ENCODE data around the gene SPOP. TPM values are rescaled to one million over a fixed set of nuclear protein-coding genes. Genes with fewer than 3 reads are reported as not detected.

Gene SPOP
- total RNA-seq, 2 experiments from 2014 or later: 49.5 to 52.0 TPM

DNA sequence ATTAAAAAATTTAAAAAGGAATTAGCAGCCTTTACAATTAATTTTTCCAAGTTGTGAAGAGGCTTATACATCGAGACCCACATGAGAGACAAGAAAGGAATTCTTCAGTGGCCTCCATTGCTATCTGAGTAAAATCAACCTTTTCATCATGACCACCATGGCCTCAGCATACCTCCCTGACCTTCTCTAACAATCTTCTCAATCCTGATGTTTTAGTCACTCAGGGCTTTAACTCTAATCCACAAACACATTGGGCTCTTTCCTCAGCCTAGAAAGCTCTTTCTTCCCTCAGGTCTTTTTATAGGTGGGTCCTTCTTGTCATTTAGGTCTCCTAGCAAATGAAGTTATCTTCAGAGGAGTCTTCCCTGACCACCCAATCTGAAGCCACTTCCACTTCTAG, 46.4 kb downstream of the SPOP start:
- Mint-ChIP-seq H3K9me3 (ENCODE audit: insufficient read depth) (no peaks in the 10 kb centered on the region), H3K4me3 (no peak overlapping the region), H3K27ac (no peak overlapping the region), H3K4me1 (ENCODE audit: low read depth) (peaks cover 8% of the 10 kb centered on the region), H3K36me3 (ENCODE audit: low read depth) (peaks cover 3% of the 10 kb centered on the region), H3K27me3 (ENCODE audit: low read depth) (no peaks in the 10 kb centered on the region)
- DNase-seq (no peak), ATAC-seq (no peak)
- POLR2A ChIA-PET: no interaction called here
- CTCF ChIA-PET: interaction anchor here (0.9 to 2.0 kb wide), 3 partner anchors 14 to 64 kb away, joined by 3 to 5 read pairs (median 4); no protein-coding TSS in a partner anchor

DNA sequence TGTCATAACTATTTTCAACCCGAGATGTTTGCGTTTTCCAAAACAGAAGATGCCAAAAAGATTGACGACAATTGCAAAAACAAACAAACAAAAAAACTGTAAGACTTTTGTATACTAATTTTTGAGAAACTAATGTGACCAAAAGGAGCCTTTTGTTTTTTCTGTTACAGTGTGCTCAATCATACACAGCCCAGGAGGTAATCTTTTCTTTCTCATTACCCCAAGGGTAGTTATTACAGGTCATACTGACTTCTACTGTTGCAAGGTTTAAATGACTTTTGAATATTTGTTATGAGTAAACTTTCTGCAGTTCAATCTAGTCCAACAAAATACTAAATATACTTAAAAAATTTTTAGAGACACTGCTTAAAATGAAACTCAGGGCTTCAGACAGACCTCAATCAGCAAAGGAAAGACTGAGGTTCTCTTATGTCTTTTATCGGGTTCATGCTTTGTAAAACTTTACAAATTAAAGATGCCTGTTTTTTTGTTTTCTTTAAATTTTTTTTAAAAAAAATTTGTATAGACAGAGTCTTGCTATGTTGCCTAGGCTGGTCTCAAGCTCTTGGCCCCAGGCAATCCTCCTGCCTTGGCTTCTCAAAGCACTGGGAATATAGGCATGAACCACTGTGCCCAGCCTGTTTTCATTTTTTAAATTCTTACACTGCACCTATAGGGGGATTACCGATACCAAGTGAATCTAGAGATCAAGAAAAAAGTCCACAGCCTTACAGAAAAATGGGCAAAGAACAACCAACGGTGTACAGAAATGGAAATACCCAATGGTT, 47.6 kb downstream of the SPOP start:
- H3K4me3 Mint-ChIP-seq: no peak overlapping the region
- DNase-seq: no peak
- H3K4me1 Mint-ChIP-seq (ENCODE audit: low read depth): peaks cover 8% of the 10 kb centered on the region
- POLR2A ChIA-PET: no interaction called here
- H3K9me3 Mint-ChIP-seq (ENCODE audit: insufficient read depth): no peaks in the 10 kb centered on the region
- H3K27me3 Mint-ChIP-seq (ENCODE audit: low read depth): no peaks in the 10 kb centered on the region
- CTCF ChIA-PET: interaction anchor here (2.0 kb wide), 1 partner anchor 16 kb away, joined by 4 read pairs; no protein-coding TSS in a partner anchor
- no peak overlapping the region for H3K27ac Mint-ChIP-seq
- peaks cover 3% of the 10 kb centered on the region for H3K36me3 Mint-ChIP-seq (ENCODE audit: low read depth)
- ATAC-seq: no peak

DNA sequence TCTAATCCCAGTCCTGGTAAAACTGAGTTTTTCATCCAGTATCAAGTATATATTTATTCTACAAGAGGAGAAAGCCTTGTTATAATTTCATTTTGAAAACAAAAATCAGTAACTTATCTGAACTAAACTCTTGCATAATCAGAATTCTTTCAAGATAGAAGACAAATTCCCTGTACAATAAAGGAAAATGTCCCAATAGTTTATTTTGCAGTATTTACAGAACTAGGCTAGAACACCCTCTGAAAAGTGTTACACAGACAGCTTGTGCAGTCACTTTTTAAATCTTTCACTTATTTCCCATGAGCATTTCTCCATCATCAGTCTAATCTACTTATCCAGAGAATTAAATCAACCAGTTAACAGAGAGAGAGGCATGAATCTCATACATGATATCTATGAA, 48.5 kb downstream of the SPOP start:
- Mint-ChIP-seq H3K27ac (no peak overlapping the region), H3K4me1 (ENCODE audit: low read depth) (peaks cover 8% of the 10 kb centered on the region), H3K9me3 (ENCODE audit: insufficient read depth) (no peaks in the 10 kb centered on the region), H3K27me3 (ENCODE audit: low read depth) (no peaks in the 10 kb centered on the region), H3K36me3 (ENCODE audit: low read depth) (peaks cover 2% of the 10 kb centered on the region), H3K4me3 (no peak overlapping the region)
- DNase-seq (no peak), ATAC-seq (no peak)
- ChIA-PET POLR2A (no interaction called here), CTCF (no interaction called here)

DNA sequence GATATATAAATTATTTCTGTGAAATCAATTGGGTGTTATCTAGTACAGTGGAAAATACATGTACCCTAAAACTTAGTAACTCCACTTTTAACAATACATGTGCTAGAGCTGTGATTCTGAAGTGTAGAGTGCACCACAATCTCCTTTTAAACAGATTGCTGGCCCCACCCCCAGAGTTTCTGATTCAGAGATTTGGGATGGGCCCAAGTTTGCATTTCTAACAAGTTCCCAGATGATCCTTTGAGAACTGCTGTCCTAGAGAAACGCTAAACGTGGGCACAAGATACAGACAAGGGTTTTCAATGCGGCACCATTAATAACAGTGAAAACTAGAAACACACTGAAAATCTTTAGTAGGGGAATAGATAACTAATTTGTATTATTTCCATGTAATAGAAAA, 53.0 kb downstream of the SPOP start:
- DNase-seq (no peak), ATAC-seq (no peak)
- Mint-ChIP-seq H3K27me3 (ENCODE audit: low read depth) (no peaks in the 10 kb centered on the region), H3K36me3 (ENCODE audit: low read depth) (peaks cover 20% of the 10 kb centered on the region), H3K9me3 (ENCODE audit: insufficient read depth) (no peaks in the 10 kb centered on the region), H3K27ac (no peak overlapping the region), H3K4me3 (no peak overlapping the region), H3K4me1 (ENCODE audit: low read depth) (peaks cover 13% of the 10 kb centered on the region)
- ChIA-PET POLR2A (no interaction called here), CTCF (interaction anchor here (1.0 kb wide), 1 partner anchor 68 kb away, joined by 5 read pairs; no protein-coding TSS in a partner anchor)

DNA sequence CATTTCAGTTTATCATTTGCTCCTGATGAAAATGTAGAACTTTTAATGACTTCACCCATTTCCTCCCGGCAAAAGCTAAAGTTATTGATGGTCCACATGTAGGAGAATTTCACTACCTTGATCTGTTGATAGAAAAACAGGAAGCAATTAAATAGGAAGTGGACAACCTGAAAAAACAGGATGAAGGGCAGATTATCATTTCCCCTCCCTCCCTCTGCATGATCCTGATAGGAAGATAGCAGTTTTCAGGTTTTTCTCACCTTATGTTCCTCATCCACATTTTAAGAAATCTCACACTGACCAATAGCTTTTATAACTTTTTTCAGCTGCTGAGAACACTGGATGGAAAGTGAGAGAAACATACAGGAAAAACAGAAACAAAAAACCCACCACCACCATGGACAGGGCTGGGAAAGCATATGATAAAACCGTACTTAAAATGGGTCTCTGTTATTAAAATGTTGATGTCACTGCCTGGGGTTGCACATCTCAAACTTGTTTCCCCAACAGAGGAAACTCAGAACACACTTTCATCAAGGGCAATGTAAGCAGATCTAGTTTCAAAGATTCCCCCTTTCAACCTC, 55.9 kb downstream of the SPOP start:
- Mint-ChIP-seq H3K9me3 (ENCODE audit: insufficient read depth) (no peaks in the 10 kb centered on the region), H3K4me1 (ENCODE audit: low read depth) (peaks cover 27% of the 10 kb centered on the region), H3K27ac (peak overlapping the region; percentile 46), H3K4me3 (no peak overlapping the region), H3K36me3 (ENCODE audit: low read depth) (peaks cover 36% of the 10 kb centered on the region), H3K27me3 (ENCODE audit: low read depth) (no peaks in the 10 kb centered on the region)
- no peak for DNase-seq
- POLR2A ChIA-PET: no interaction called here
- CTCF ChIA-PET: interaction anchor here (1.4 kb wide), 1 partner anchor 52 kb away, joined by 3 read pairs; no protein-coding TSS in a partner anchor
- no peak for ATAC-seq

DNA sequence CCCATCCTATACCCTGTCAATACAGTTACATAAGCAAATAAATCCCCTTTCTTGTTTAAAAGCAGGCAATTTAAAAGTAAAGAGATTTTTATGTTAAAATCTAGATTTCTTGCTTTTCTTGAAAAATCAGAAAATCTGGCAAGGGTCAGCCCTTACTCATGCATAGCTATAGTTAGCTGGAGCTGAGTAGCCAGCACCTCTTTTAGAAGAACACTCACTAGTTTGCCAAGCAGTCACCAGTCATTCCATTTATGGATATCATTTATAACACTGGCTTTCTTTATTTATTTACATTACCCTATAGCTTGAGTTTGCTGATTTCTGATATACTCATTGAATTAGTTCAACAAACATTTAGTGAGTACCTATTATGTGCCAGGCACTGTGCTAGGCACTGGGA, 56.5 kb downstream of the SPOP start:
- Mint-ChIP-seq H3K9me3 (ENCODE audit: insufficient read depth) (no peaks in the 10 kb centered on the region), H3K36me3 (ENCODE audit: low read depth) (peaks cover 36% of the 10 kb centered on the region), H3K4me3 (no peak overlapping the region), H3K27ac (no peak overlapping the region), H3K27me3 (ENCODE audit: low read depth) (no peaks in the 10 kb centered on the region), H3K4me1 (ENCODE audit: low read depth) (peaks cover 27% of the 10 kb centered on the region)
- no peak for DNase-seq
- no peak for ATAC-seq
- CTCF ChIA-PET: interaction anchor here (1.1 to 1.4 kb wide), 2 partner anchors 51 to 75 kb away, joined by 3 to 4 read pairs; no protein-coding TSS in a partner anchor
- POLR2A ChIA-PET: no interaction called here

DNA sequence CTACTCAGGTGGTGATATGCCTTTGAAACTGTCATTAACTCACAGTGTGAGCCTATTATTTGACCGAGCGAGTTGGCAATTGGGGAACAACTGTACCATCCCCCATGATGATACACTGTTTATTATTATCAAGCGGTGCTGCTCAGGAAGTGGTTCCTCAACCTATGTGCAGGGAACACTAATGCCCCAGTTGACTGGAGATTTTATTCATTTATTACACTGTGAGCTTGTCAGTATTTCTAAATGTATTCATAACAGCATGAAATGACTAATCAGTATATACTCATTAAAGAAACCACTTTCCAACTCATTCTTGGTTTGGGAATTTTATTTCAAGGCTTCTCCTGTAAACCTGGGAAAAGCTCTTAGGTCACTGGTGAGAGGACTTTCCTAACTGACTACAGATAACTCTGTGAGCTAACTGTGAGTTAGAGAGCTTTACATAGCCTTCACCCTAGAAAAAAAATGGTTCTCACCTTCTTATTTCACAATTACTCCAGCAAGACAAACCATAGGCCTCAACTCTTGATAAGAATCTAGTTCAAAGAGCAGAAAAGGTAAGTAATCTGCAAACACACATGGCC, 59.8 kb downstream of the SPOP start:
- ChIA-PET CTCF (interaction anchor here (0.7 to 1.1 kb wide), 5 partner anchors 28 to 62 kb away, joined by 3 read pairs; no protein-coding TSS in a partner anchor), POLR2A (no interaction called here)
- Mint-ChIP-seq H3K27me3 (ENCODE audit: low read depth) (no peaks in the 10 kb centered on the region), H3K36me3 (ENCODE audit: low read depth) (peaks cover 45% of the 10 kb centered on the region), H3K4me3 (no peak overlapping the region), H3K27ac (peak overlapping the region; percentile 68), H3K4me1 (ENCODE audit: low read depth) (peaks cover 27% of the 10 kb centered on the region), H3K9me3 (ENCODE audit: insufficient read depth) (no peaks in the 10 kb centered on the region)
- DNase-seq (no peak), ATAC-seq (no peak)

DNA sequence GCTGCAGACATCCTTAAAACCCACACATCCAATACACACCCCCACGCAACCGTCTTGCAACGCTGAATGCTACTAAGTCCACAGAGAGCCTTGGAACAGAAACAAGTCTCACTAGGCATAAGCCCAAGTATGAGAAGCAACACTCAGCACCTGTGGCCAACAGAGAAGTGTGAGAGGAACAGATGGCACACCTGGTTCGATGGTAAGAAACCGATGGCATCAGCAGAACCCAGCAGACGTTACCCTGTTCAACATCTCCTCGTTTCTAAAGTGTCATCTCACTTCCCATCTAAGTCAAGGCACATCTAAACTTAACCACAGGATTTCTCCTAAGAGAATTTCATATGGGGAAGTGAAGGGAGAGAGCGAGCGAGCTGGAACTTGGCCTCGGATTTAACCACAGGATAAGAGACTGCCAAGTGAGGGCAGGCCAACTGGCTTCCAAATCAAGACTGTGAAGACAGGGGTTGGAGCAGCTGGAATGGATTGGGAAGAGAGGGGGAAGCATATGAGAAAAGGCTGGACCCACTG, 61.2 kb downstream of the SPOP start:
- DNase-seq (no peak), ATAC-seq (no peak)
- H3K36me3 Mint-ChIP-seq (ENCODE audit: low read depth): peaks cover 37% of the 10 kb centered on the region
- POLR2A ChIA-PET: no interaction called here
- CTCF ChIA-PET: no interaction called here
- no peaks in the 10 kb centered on the region for H3K27me3 Mint-ChIP-seq (ENCODE audit: low read depth)
- no peak overlapping the region for H3K4me3 Mint-ChIP-seq
- H3K4me1 Mint-ChIP-seq (ENCODE audit: low read depth): peaks cover 17% of the 10 kb centered on the region
- H3K9me3 Mint-ChIP-seq (ENCODE audit: insufficient read depth): no peaks in the 10 kb centered on the region
- no peak overlapping the region for H3K27ac Mint-ChIP-seq

DNA sequence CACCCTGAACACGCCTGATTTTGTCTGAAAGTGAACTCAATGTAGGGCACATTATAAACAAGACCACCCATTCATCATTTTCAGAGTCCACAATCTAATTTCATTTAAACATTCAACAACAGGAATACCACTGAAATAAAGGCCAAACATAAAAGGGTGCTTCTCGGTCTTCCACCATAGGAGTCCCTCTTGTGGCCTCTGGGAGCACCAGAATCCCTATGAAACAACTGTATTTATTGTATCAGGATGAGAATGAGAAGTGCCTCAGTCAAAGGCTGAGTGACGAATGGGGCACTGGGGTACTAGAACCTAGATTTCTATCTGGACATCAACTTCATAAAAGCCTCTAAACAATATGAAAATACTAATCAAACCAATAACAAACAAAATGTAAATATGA, 61.8 kb downstream of the SPOP start:
- POLR2A ChIA-PET: no interaction called here
- Mint-ChIP-seq H3K9me3 (ENCODE audit: insufficient read depth) (no peaks in the 10 kb centered on the region), H3K4me1 (ENCODE audit: low read depth) (peaks cover 16% of the 10 kb centered on the region), H3K27ac (no peak overlapping the region), H3K27me3 (ENCODE audit: low read depth) (no peaks in the 10 kb centered on the region), H3K36me3 (ENCODE audit: low read depth) (peaks cover 31% of the 10 kb centered on the region), H3K4me3 (no peak overlapping the region)
- DNase-seq (no peak), ATAC-seq (no peak)
- CTCF ChIA-PET: interaction anchor here (0.9 to 1.4 kb wide), 2 partner anchors 40 to 59 kb away, joined by 4 read pairs; no protein-coding TSS in a partner anchor

DNA sequence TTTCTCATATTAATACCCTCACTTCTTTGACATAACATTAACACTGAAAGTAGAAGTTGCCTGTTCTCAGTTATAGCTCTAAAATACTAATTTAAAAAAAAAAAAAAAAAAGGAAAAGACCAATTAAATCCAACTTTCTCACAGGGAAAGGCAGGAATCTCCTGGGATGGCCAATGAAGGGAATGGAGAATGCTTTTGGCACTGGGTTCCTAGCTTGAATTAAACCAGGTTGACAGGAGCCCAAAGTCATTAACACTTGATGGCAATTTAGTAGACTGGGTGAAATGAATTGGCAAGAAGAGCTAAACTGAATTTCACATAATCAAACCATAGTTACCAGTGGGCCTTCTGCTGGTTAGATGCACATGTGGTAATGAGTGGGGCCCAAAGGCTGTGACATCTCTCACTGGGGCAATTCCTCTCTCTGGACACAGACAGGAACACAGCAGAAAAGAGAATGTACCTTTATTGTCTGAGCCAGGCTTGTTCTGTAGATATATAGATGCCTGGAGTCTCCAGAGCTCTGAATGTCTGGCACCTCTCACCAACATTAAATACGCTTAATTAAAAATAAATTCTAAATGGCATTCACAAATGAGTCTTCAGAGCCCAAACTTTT, 64.6 kb downstream of the SPOP start:
- CTCF ChIA-PET: interaction anchor here (1.5 to 3.7 kb wide), 2 partner anchors 16 to 56 kb away, joined by 6 to 7 read pairs; no protein-coding TSS in a partner anchor
- no peaks in the 10 kb centered on the region for H3K27me3 Mint-ChIP-seq (ENCODE audit: low read depth)
- no peak for DNase-seq
- ATAC-seq: no peak
- peaks cover 31% of the 10 kb centered on the region for H3K36me3 Mint-ChIP-seq (ENCODE audit: low read depth)
- no peak overlapping the region for H3K27ac Mint-ChIP-seq
- POLR2A ChIA-PET: no interaction called here
- peaks cover 5% of the 10 kb centered on the region for H3K4me1 Mint-ChIP-seq (ENCODE audit: low read depth)
- no peak overlapping the region for H3K4me3 Mint-ChIP-seq
- H3K9me3 Mint-ChIP-seq (ENCODE audit: insufficient read depth): no peaks in the 10 kb centered on the region

DNA sequence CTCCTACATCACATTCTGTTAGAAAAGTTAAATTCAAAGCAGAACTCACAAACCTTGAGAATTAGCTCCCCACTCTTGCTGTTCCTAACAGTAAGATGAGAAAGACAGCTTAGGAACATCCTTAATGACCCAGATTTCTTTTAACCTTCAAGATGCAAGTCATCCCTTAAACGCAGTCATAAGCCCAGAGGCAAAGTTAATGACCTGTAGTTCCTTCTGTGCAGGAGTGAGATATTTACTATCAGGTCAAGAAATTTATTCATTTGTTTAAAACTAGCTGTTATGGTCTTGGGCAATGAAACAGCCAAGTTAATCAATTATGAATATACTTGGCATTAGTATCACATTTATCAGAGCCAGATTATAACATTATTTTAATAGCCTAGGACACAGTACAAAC, 65.2 kb downstream of the SPOP start:
- Mint-ChIP-seq H3K4me3 (no peak overlapping the region), H3K4me1 (ENCODE audit: low read depth) (no peaks in the 10 kb centered on the region), H3K9me3 (ENCODE audit: insufficient read depth) (no peaks in the 10 kb centered on the region), H3K27me3 (ENCODE audit: low read depth) (no peaks in the 10 kb centered on the region), H3K27ac (no peak overlapping the region), H3K36me3 (ENCODE audit: low read depth) (peaks cover 25% of the 10 kb centered on the region)
- ATAC-seq: no peak
- ChIA-PET POLR2A (no interaction called here), CTCF (interaction anchor here (1.5 to 3.7 kb wide), 2 partner anchors 16 to 56 kb away, joined by 6 to 7 read pairs; no protein-coding TSS in a partner anchor)
- DNase-seq: no peak
